NCI-H1694 (cell line): Measurements from ENCODE around the gene NCS1.
A peak's percentile ranks its signal among the peaks of the same experiment; 100 is the strongest.

Experiments
- DNase-seq: peaks from one replicate; lab custom pipeline; 2025; lab: John Stamatoyannopoulos, UW

NCS1 gene

DNA sequence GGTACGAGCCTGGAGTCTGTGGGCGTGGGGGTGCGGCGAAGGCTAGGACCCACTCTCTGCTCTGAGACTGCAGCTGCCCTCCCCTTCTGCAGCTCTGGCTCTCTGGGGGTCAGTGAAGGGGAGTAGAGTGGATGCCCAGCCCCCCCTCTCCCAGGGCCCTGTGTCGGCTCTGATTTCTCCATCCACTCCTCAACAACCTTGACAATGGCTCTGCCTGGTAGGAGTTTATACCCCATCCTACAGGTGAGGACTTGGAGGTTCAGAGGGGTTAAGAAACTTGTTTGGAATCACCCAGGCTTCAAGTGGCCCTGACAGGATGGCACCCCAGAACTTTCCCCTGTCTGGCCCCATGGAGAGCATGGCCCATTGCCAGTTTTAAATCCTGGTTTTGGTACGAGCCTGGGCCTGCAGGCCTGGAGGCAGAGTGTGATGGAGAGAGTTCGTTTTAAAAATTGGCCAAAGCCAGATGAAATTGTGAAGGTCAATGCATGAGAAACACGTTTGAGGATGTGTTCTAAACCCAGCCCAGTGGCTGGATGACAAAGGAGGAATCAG is 22.3 kb downstream of the NCS1 start:
- no peak for DNase-seq

DNA sequence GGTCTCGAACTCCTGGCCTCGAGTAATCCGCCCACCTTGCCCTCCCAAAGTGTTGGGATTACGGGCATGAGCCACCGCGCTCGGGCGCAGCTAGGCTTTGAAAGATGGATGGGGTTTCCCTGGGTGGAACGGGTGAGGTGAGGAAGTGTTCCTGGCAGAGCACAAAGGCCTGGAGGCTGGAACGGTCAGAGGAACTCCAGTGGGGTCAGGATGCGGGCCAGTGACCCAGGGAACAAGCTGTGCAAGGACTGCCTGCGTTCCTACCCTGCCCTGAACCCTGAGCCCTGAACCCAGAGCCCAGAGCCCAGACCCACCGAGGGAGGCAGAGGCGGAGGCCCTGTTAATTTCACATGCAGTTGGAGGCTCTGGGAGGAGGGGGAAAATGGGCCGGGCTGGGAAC is 23.4 kb downstream of the NCS1 start:
- no peak for DNase-seq

DNA sequence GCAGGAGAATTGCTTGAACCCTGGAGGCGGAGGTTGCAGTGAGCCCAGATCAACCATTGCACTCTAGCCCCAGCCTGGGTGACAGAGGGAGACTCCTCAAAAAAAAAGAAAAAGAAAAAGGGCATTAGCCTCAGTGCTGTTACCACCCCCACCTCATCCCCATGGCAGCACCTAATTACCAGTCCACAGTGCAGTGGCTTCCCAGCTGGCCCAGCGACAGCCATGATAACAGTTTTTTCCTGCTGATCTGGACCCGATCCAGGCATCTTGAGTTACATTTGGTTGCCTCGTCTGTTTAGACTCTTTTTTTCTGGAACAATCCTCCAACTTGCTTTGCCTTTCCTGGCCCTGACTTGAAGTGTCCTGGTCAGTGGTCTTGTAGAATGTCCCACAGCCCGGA is 24.4 kb downstream of the NCS1 start:
- DNase-seq: peak; percentile 58

DNA sequence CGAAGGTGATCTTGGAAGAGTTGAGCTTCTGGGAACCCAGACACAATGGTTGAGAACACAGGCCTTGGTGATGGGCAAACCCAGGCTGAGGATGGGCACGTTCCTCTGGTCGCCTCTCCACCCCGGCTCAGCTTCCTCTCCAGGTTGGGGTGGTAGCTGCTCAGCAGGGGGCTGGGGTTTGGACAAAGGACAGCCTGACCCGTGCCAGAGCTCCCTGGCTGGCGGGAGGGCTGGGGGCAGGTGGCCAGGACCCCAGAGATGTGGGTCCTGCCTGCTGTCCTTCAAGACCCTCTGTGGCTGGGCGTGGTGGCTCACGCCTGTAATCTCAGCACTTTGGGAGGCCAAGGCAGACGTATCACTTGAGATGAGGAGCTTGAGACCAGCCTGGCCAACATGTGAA is 25.2 kb downstream of the NCS1 start:
- no peak for DNase-seq

DNA sequence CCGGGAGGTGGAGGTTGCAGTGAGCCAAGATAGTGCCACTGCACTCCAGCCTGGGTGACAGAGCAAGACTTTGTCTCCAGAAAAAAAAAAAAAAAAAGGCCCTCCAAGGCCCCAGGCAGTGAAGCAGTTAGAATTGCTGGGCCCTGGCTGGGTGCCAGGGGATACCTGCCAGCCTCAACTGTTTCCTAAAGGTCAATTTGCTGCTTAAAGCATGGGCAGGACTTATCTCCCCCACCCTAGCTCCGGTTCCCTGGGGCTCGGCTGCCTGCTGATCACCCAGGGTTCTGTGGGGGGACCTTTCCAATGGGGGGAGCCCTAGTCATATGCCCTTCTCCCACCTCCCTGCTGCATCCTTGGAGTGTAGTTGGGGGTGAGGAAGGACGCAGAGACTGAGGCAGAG is 25.7 kb downstream of the NCS1 start:
- no peak for DNase-seq

DNA sequence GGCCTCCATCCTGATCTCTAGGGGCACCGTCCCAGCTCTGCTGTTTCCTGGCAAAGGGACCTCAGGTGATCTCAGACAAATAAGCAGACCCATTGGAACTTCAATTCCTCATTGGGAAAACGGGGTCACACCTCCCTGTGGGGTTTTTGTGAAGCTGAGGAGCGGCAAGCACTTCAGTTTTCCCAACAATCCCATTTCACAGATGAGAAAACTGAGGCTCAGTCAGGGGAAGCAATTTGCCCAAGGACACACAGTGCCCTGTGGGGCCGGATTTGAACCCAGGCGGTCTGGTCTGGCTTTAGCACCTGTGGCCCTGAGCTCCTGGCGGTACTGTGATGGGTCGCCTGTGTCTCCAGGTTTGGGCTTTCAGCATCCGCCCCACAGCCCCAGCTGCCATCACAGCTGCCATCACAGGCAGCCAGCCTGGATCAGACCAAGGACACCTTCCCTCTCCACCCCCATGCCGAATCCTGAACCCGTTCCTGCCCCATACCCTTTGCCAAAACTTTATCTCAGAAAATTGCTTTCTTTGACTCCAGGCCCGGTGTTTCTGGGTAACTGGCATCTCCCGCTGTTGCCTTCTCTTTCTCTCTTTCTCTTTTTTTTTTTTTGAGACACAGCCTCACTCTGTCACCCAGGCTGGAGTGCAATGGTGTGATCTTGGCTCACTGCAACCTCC is 26.4 kb downstream of the NCS1 start:
- no peak for DNase-seq

DNA sequence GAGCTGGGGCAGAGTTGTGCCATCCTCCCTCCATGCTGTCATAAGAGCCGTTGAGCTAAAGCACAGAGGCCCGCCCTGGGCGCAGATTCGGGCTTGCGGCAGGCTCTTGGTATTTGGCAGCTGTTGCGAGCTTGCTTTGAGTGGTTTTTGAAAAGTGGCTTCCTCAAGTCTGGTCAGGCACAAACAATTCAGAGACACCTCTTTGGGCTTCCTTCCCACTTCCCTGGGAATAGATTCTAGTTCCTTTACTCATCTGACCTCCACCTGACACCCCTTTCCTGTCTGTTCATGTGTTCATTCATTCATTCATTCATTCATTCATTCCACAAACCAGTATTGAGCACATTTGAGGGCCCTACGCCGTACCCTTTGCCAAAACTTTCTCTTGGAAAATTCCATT is 27.4 kb downstream of the NCS1 start:
- DNase-seq: no peak

DNA sequence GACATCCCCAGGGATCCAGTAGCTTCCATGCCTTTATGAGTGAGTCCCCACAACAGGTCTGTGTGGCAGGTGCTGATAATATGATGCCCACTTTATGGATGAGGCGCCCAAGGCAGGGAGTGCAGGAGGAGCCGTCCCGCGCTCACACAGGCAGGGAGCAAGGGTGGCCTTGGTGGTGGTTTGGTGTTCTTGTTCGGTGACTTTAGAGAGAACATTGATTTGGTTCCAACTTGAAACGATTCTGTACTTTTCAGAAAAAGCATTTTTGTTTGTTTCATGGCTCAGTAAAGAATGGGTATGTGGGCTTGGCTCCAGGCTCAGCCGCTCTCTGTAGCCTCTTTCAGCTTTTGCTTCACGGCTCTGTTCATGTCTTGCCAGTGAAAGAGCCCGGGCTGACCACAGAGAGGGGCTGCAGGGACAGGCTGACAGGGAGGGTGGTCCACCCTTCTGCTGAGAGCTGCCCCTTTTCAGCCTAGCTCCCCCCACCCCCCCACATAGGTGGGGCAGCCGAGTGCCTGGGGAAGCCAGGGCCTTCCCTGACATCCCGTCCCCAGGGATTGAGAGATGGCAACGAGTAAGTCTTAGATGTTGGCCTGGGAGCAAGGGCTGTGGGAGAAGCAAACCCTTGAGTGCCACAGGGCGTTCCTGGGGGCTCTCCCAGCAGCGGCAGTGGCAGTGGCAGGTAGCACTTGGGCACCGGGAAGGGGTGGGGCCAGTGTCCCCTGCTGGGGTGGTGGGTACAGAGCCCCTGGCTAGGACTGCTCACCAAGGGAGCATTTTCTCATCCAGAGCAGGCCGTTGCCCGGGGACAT is 28.0 kb downstream of the NCS1 start:
- DNase-seq: no peak

DNA sequence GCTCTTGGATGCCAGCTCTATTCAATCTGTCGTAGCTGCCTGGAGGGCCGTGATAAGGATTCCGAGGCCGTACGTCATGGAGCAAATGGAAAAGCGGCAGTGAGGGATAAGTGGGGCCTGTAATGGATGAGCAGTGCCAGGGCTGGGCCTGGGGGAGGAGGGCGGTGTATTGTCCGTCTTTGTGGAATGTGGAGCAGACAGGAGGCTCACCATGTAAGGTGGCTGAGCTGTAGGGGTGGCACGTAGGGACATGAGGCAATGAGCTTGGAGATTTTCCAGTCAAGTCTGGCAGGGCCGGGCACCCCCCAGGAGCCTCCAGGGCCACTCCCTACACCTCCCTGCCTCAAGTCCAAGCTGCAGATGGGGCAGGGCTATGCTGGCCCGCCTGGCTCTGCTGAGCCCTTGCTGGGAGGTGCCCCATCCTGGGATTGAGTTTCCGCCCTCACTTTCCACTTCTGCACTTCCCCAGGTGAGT is 29.2 kb downstream of the NCS1 start:
- DNase-seq: no peak

DNA sequence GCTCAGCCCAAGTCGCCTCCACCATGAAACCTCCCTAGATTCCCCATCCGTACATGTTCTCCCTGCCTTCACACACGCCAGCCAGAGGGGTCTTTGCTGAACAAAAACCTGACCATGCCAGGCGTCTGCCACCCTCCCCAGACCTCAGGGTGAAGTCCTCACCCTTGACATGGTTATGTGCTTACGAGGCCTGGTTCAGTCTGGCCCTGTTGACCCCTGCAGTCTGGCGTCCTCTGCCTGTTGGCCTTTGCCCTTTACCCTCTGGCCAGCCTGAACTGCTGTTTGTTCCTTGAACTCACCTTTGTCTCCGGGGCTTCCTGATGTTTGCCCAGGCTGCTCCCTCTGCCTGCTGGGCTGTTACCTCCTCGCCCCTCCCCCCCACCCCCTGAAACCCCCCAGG is 29.8 kb downstream of the NCS1 start:
- no peak for DNase-seq

DNA sequence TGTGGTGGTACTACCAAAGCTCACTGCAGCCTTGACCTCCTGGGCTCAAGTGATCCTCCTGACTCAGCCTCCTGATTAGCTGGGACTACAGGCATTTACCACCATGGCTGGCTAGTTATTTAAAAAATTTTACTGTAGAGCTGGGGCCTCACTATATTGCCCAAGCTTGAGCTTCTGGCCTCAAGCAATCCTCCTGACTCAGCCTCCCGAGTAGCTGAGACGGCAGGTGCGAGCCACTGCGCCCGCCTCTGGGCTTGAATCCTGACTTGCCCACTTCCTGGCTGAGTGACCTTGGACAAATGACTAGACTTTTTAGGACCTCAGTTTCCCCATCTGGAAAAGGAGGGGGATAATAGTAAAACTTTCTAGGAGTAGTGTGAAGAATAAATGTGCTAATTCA is 32.1 kb downstream of the NCS1 start:
- no peak for DNase-seq

DNA sequence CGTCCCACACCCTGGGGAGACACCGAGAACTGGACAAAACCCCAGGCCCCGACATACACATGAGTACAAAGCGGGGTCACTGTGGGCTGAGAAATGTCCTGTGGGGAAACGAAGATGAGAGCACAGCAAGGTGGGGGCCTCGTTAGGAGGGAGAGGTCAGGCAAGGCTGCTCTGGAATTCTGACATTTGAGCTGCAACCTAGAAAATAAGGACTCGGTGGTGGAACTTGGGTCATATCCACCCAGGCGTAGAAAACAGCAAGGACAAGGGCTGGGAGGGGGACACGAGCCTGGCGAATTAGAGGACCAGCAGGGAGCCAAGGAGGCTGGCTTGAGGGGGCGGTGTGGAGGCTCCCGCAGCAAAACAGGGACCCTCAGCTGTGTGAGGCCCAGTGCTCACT is 32.8 kb downstream of the NCS1 start:
- no peak for DNase-seq

DNA sequence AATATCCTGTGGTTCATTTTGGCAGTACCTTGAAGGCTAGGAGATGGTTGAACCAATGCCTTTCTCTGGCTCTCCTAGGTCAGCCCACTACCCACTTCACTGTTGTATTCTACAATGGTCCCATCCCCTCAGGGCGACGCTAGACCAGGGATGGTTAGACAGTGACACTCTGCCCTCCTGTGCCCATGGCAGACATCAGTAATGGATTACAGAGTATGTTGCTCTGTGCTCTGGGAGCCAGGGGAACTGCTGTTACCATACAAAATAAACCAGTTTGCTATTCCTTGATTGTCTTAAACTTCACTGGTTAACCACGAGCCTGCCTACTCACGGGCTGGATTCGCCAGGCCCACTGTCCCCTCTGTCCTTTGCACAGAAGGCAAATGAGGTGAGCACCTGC is 33.7 kb downstream of the NCS1 start:
- no peak for DNase-seq

DNA sequence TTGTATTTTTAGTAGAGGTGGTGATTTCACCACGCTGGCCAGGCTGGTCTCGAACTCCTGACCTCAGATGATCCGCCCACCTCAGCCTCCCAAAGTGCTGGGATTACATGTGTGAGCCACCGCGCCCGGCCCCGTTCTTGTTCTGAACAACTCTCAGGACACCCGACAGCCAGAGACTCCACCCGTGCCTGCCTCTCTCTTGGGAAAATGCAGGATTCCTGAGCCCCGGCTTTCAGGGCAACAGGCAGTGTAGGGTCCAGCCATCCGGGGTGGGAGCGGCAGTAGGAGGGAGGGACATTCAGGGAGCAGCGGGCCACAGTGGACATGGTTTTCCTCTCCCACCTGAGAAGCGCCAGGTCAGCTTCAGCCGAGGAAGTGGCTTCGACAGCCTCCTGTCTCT is 34.4 kb downstream of the NCS1 start:
- DNase-seq: no peak

DNA sequence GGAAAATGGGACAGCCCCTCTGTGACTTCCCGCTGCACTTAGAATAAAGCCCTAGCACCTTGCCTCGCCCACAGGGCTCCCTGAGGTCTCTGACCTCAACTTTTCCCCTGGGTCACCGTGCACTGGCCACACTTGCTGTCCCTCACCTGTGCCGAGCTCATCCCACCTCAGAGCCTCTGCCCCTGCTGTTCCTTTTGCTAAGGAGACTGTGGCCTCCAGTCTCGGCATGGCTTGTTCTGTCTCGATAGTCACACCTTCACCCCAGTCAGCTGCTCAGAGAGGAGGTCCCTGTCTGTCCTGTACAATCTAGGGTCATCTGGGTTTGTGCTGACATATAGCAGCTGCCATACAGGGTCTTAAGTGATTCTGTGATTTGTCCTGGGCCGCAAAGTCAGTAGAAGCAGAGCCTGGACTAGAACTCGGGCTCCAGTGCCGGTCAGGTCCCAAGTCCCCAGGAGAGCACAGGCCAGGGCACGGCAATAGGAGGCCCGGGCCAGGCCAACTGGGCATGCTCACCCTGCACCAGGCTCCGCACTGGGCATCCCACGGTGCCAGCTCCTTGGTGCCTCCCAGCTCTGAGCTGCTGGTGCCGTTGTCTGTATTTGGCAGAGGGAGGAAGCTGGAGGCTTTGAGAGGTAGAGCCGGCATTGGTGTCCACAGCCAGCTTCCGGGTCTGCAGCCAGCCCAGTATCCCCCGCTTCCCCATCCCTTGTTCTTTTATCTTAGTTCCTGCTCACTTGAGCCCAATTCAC is 35.2 kb downstream of the NCS1 start:
- no peak for DNase-seq

DNA sequence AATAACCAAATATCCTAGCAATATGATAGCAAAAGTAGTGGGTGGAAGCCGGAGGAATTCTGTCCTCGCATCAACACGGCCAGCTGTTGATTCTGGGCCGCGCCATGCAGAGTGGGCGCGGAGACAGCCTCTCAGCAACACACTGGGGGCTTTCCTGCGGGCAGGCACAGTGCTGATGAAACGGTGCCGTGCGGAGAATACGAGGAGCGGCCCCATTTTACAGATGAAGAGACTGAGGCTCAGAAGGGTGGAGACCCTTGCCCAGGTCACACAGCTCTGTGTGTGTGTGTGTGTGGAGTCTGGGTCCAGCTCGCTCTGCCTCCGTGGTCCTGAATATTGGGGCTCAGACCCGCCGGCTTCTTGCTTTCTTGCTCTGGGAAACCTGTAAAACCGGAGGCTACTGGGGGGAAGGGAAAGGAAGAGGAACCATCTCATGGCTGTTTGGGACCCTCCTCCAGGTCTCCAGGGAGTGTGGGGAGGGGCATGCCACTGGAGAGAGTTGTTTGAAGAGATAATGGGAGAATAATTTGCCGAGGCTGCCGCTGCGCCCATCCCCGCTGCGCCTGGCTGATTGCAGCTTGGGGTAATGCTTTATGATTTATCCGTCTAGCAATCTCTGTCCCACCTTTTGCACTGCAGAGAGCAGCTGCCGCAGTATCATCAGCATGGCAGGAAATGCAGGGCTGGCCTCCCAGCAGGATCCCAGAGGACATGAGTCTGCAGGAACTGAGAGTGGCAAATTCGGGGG is 36.6 kb downstream of the NCS1 start:
- peak; percentile 31 for DNase-seq

DNA sequence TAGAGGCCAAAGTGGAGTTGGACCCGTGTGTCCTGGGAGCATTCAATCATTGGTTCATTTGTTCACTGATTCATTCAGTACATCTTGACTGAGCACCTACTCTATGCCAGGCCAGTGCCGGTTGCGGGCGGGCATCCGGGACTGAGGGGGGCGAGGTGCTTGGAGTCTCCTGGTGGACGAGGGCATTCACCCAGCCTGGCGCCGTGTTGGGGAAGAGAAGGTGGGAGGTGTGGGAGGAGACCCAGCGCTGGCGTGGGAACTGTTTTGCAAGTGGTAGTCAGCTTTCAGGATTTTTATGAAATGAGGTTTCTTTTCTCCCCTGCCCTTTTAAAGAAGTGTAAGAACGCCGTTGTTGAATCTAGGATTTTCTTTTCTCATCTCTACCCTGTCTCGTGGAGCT is 37.2 kb downstream of the NCS1 start:
- no peak for DNase-seq

DNA sequence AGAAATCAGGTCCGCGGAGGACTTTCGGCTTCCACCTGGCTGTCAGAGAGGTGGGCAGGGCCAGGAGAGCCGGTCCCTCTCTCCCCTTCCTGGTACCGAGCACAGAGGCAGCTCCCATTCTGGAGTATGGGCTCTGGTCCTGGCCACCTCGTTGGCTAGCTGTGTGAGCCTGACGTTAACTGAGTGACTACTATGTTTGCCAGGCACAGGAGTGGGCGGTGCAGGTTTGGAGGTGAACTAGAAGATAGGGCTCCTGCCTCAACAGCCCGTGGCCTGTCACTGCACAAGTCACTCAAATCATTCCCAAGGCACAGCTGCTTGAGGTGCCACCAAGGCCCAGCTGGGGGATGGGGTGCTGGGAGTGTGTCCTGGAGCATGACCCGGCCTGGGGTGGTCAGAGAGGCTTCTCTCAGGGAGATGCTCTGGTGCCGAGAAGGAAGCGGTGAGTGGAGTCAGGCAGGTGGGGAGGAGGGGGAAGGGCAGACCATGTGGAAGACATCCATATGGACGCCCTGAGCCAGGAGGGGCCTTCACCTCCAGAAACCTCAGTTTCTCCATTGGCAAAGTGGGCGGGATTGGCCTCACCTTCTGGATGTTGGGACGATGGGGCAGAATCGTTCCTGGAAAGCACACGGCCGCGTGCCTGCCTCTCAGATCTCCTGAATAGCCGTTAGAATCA is 39.5 kb downstream of the NCS1 start:
- DNase-seq: no peak

DNA sequence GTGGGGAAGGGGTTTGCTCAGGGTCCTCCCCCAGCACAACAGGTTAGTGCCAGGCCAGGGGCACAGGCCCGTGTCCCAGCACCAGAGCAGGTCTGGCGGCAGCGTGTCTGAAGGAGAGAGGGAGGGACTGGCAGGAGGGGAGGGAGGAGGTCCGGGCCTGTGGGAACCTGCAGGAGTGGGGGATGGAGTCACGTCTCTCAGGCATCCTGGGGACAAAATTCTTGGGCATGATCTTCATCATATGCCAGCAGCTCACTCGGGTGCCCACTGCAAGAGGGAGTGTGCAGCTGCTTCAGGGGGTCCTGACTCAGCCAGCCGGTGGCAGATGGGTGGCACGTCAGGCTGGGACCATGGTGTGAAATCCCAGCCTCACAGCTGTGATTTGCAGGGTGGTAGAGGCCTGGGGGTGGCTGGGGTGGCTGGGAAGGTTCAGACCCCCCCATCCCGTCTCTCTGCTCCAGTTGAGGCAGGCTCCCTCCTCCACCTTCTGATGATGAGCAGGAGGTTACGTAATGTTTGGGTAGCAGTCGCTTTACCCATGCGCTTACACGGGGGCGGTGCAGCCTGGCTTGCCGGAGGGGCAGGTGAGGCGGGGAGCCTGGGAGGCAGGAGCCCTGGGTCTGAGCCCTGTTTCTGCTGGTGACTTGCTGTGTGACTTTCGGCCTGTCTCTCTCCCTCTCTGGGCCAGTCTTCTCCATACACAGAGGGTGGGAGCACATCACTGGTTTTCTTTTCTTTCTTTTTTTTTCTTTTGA is 40.5 kb downstream of the NCS1 start:
- DNase-seq: no peak

DNA sequence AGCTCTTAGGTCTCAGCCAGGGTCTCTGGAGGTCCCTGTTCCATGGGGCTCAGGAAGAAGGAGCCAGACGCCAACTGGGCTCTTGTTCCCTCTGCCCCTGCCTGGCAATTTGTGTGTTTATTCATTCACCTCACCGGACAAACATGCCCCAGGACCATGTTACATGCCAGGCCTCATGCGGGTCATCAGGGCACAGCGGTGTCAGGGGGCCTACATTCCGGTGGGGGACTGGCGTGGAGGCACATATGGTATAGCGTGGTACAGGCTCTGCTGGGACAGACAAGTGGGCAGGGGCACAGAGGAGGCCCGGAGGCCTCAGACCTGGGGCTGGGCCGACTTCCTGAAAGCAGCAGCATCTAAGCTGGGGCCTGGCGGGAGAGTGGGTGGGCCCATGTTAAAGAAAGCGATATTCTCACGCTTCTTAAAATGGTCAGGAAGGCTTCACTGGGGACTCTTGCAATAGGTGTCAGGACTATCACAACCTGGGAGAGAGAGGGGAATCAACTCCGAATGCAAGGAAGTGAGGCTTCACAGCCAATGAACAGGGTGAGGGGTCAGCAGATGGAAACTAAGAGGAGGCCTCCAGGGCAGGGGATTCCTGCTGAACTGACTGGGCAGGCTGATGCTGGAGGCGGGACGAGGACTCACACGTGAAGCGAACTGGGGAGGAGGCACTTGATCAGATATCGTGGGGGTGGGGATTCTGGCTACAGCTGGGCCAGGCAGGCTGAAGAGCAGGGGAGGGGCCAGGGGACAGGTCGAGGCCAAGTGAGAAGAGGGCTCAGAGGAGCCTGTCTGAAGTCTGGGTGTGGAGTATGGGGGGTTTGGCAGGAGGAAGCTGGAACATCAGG is 41.9 kb downstream of the NCS1 start:
- DNase-seq: no peak
